Lung (tissue), 12 donors: ENCODE measurements around the gene GSTA4. TPM values are rescaled to one million over a fixed set of nuclear protein-coding genes. Genes with fewer than 3 reads are reported as not detected.

Experiments used
- ATAC-seq: fragments of 200-7000 bp; cut with Tn5 transposase; one replicate; pipeline ENCODE4 v1.9.1; 2020; ENCODE audit warnings: moderate number of reproducible peaks; ENCODE audit not compliant: insufficient read depth, low FRiP score
- DNase-seq, 3 donors: peaks; one replicate each; pipeline ENCODE4 v3.0.0-alpha.2; 2013 to 2017
- H3K27ac ChIP-seq, 2 donors: one replicate each; pipeline ENCODE4 v1.5.1; 2013; ENCODE audit warnings: mild to moderate bottlenecking in 2 of 2, moderate library complexity in 2 of 2, control low read depth in 1 of 2, inconsistent platforms in 1 of 2, low read depth in 1 of 2, low read length in 1 of 2
- H3K27me3 ChIP-seq, 3 donors: one replicate each; pipeline ENCODE4 v1.5.1; 2013; ENCODE audit warnings: low read length in 2 of 3; ENCODE audit not compliant: control insufficient read depth in 3 of 3, insufficient read depth in 3 of 3
- H3K36me3 ChIP-seq, 4 donors: one replicate each; pipeline ENCODE4 v1.5.1; 2013; ENCODE audit warnings: low read length in 4 of 4, mild to moderate bottlenecking in 1 of 4, moderate library complexity in 1 of 4; ENCODE audit not compliant: control insufficient read depth in 4 of 4, insufficient read depth in 4 of 4
- H3K4me1 ChIP-seq, 5 donors: one replicate each; pipeline ENCODE4 v1.5.1; 2013; ENCODE audit warnings: low read length in 5 of 5, mild to moderate bottlenecking in 2 of 5, moderate library complexity in 1 of 5; ENCODE audit not compliant: control insufficient read depth in 5 of 5, insufficient read depth in 5 of 5
- H3K4me3 ChIP-seq: one replicate; pipeline ENCODE4 v1.5.1; 2013; ENCODE audit warnings: mild to moderate bottlenecking, control low read depth, moderate library complexity
- H3K9ac ChIP-seq, 2 donors: one replicate each; pipeline ENCODE4 v1.5.1; 2013; ENCODE audit warnings: low read length in 2 of 2, control low read depth in 1 of 2; ENCODE audit not compliant: insufficient read depth in 1 of 2
- H3K9me3 ChIP-seq, 4 donors: one replicate each; pipeline ENCODE4 v1.5.1; 2013; ENCODE audit warnings: low read length in 3 of 4, mild to moderate bottlenecking in 1 of 4, moderate library complexity in 1 of 4; ENCODE audit not compliant: control insufficient read depth in 4 of 4, insufficient read depth in 3 of 4
- CTCF ChIP-seq: IDR thresholded peaks from 2 replicates; pipeline ENCODE4 v1.5.1; 2012; ENCODE audit warnings: mild to moderate bottlenecking; ENCODE audit errors: control extremely low read depth, extremely low read depth
- WGBS, 2 donors: extraction: QIAGEN DNeasy Blood & Tissue Kit; methylation state at CpG; one replicate each; pipeline ENCODE4 v1.1.7; 2013; 5-methylcytosine and 5-hydroxymethylcytosine counted together
- polyA plus RNA-seq, 2 donors: library from polyadenylated mRNA; stranded (reverse); fragments of 200-250 nt; gene quantifications; one replicate each; pipeline ENCODE4 v1.2.1, GENCODE V29; 2013
- total RNA-seq, 2 donors: library from RNA; depleted of rRNA in 1 of 2; stranded (reverse); fragments of >200 nt in 1 of 2; gene quantifications; one replicate each; pipeline ENCODE4 v1.2.1, GENCODE V29; 2014 to 2021
- donor health status: control.
- donor health status: control.
- donor health status: Bipolar disorder and iron deficiency.
- donor health status: healthy.
- donor health status: DM: yes; HTN: yes; CAD: no.

GSTA4 gene
- total and polyA plus RNA-seq, 4 donors, result 46.0 to 115 (median 89.2) TPM

- 81 to 89% methylated on average over 4 of the region's 4 CpGs for WGBS, 2 donors
- no peak for DNase-seq
- no peak for TF ChIP-seq CTCF
- H3K36me3 ChIP-seq, result peaks cover 11 to 28% (median 21%) of the 10 kb centered on the region in 4 donors
- H3K9ac ChIP-seq, result no peak overlapping the region
- no peaks in the 10 kb centered on the region for H3K9me3 ChIP-seq
- no peak for ATAC-seq
- peaks cover 0 to 19% (median 9%) of the 10 kb centered on the region in 5 donors for H3K4me1 ChIP-seq
- peak overlapping the region; percentile 28 to 33 for H3K27ac ChIP-seq
- no peaks in the 10 kb centered on the region for H3K27me3 ChIP-seq
- H3K4me3 ChIP-seq, result no peak overlapping the region
These were observed 37.8 kb upstream of the GSTA4 start for GRCh38 chr6:53032849-53033248.

GRCh38 chr6:53031281-53031680 is 36.2 kb upstream of the GSTA4 start:
- Histone ChIP-seq H3K4me1 (peaks cover 0 to 27% (median 9%) of the 10 kb centered on the region in 5 donors), H3K36me3 (peaks cover 11 to 33% (median 22%) of the 10 kb centered on the region in 4 donors), H3K27me3 (no peaks in the 10 kb centered on the region), H3K4me3 (no peak overlapping the region), H3K27ac (no peak overlapping the region), H3K9me3 (no peaks in the 10 kb centered on the region), H3K9ac (no peak overlapping the region)
- DNase-seq, result no peak
- WGBS, 2 donors, result 96 to 98% methylated on average over 4 of the region's 4 CpGs
- TF ChIP-seq CTCF, result no peak
- ATAC-seq, result no peak

GRCh38 chr6:53029761-53030160 is 34.7 kb upstream of the GSTA4 start:
- no peaks in the 10 kb centered on the region for H3K9me3 ChIP-seq
- H3K36me3 ChIP-seq, result peaks cover 11 to 33% (median 24%) of the 10 kb centered on the region in 4 donors
- 94 to 95% methylated on average over 3 of the region's 3 CpGs for WGBS, 2 donors

More at GRCh38 chr6:53029761-53030160, 34.7 kb upstream of the GSTA4 start:
- ATAC-seq (no peak), DNase-seq (no peak)
- Histone ChIP-seq H3K9ac (no peak overlapping the region), H3K27ac (no peak overlapping the region), H3K4me1 (peaks cover 0 to 20% (median 9%) of the 10 kb centered on the region in 5 donors), H3K4me3 (no peak overlapping the region), H3K27me3 (no peaks in the 10 kb centered on the region)
- TF ChIP-seq CTCF, result no peak
